HepG2 (cell line): ENCODE results near the gene TRIM27. TPM values are rescaled to one million over a fixed set of nuclear protein-coding genes. Genes with fewer than 3 reads are reported as not detected.
A peak's percentile ranks its signal among the peaks of the same experiment; 100 is the strongest.

Experiments
- CREB1 ChIP-seq, 2 experiments: fragments of 450-650 bp in 1 of 2; IDR thresholded peaks; 2 replicates each; pipeline ENCODE4 v1.6.1; 2016 to 2017; ENCODE audit warnings: control low read depth in 1 of 2, mild to moderate bottlenecking in 1 of 2, missing compliant biosample characterization in 1 of 2, missing genetic modification characterization in 1 of 2
- FOSL2 ChIP-seq: sonication (generic); formaldehyde crosslinking; IDR thresholded peaks from 2 replicates; pipeline ENCODE4 v1.4.0; 2020; ENCODE audit warnings: missing genetic modification reagents
- GATAD1 ChIP-seq: IDR thresholded peaks from 2 replicates; pipeline ENCODE4 v1.6.1; 2016; ENCODE audit warnings: missing genetic modification reagents, missing compliant biosample characterization
- HOMEZ ChIP-seq: IDR thresholded peaks from 2 replicates; pipeline ENCODE4 v1.6.1; 2016; ENCODE audit warnings: low read depth
- HOXD1 ChIP-seq: sonication (generic); formaldehyde crosslinking; IDR thresholded peaks from 2 replicates; pipeline ENCODE4 v1.5.0; 2020; ENCODE audit warnings: missing genetic modification reagents
- KDM5A ChIP-seq: fragments of 200-600 bp; sonication (generic); IDR thresholded peaks from 2 replicates; pipeline ENCODE4 v1.7.0; 2018; ENCODE audit warnings: antibody characterized with exemption, mild to moderate bottlenecking, low read length, borderline replicate concordance
- KLF11 ChIP-seq: IDR thresholded peaks from 2 replicates; pipeline ENCODE4 v1.6.1; 2016; ENCODE audit warnings: missing compliant biosample characterization
- MAFF ChIP-seq: IDR thresholded peaks from 2 replicates; pipeline ENCODE4 v1.6.1; 2011; ENCODE audit warnings: low read depth, low read length, improper control_type of control experiment
- PHB2 ChIP-seq: fragments of 450-650 bp; IDR thresholded peaks from 2 replicates; pipeline ENCODE4 v1.6.1; 2018; ENCODE audit not compliant: partially characterized antibody
- RARG ChIP-seq: sonication (generic); formaldehyde crosslinking; IDR thresholded peaks from 2 replicates; pipeline ENCODE4 v1.4.0; 2020; ENCODE audit warnings: low read depth, mild to moderate bottlenecking, missing genetic modification reagents
- RFX5 ChIP-seq: IDR thresholded peaks from 2 replicates; pipeline ENCODE4 v1.6.1; 2011; ENCODE audit warnings: low read depth, low read length, improper control_type of control experiment
- SMAD1 ChIP-seq: sonication (generic); formaldehyde crosslinking; IDR thresholded peaks from 2 replicates; pipeline ENCODE4 v1.4.0; 2020; ENCODE audit warnings: missing genetic modification reagents, low read depth, mild to moderate bottlenecking, borderline replicate concordance
- THYN1 ChIP-seq: sonication (generic); formaldehyde crosslinking; IDR thresholded peaks from 2 replicates; pipeline ENCODE4 v1.8.1; 2023; ENCODE audit warnings: low read depth, mild to moderate bottlenecking, moderate library complexity, missing genetic modification reagents, borderline replicate concordance
- WIZ ChIP-seq: sonication (generic); formaldehyde crosslinking; IDR thresholded peaks from 2 replicates; pipeline ENCODE4 v1.5.1; 2020; ENCODE audit warnings: mild to moderate bottlenecking, missing genetic modification reagents
- ZFX ChIP-seq: sonication (generic); formaldehyde crosslinking; IDR thresholded peaks from 2 replicates; pipeline ENCODE4 v1.4.0; 2020; ENCODE audit warnings: mild to moderate bottlenecking, low read depth, missing genetic modification reagents, moderate library complexity
- ZHX1 ChIP-seq: sonication (generic); formaldehyde crosslinking; IDR thresholded peaks from 2 replicates; pipeline ENCODE4 v1.8.1; 2022; ENCODE audit warnings: low read depth, mild to moderate bottlenecking, missing genetic modification reagents
- ZNF17 ChIP-seq: sonication (generic); formaldehyde crosslinking; IDR thresholded peaks from 2 replicates; pipeline ENCODE4 v1.5.0; 2020; ENCODE audit warnings: mild to moderate bottlenecking, missing genetic modification reagents
- ZNF274 ChIP-seq: sonication (generic); formaldehyde crosslinking; IDR thresholded peaks from 2 replicates; pipeline ENCODE4 v1.5.1; 2020; ENCODE audit warnings: mild to moderate bottlenecking, missing genetic modification reagents
- ZNF296 ChIP-seq: sonication (generic); formaldehyde crosslinking; conservative IDR thresholded peaks from 2 replicates; pipeline ENCODE4 v1.5.0; 2020; ENCODE audit warnings: mild to moderate bottlenecking, missing genetic modification reagents
- ZNF564 ChIP-seq: sonication (generic); formaldehyde crosslinking; IDR thresholded peaks from 2 replicates; pipeline ENCODE4 v1.8.1; 2023; ENCODE audit warnings: mild to moderate bottlenecking, missing genetic modification reagents
- ZNF609 ChIP-seq: sonication (generic); formaldehyde crosslinking; IDR thresholded peaks from 2 replicates; pipeline ENCODE4 v1.4.0; 2020; ENCODE audit warnings: mild to moderate bottlenecking, missing genetic modification reagents, borderline replicate concordance
- ZNF629 ChIP-seq: sonication (generic); formaldehyde crosslinking; conservative IDR thresholded peaks from 2 replicates; pipeline ENCODE4 v1.5.0; 2020; ENCODE audit warnings: missing genetic modification reagents
- ZNF720 ChIP-seq: sonication (generic); formaldehyde crosslinking; IDR thresholded peaks from 2 replicates; pipeline ENCODE4 v1.4.0; 2020; ENCODE audit warnings: missing genetic modification reagents
- polyA plus RNA-seq, 8 experiments: library from polyadenylated mRNA; depleted of rRNA in 3 of 8; stranded (reverse) in 7 of 8; unstranded in 1 of 8; fragments of >200 nt; fragmentation: Illumina TruSeq in 4 of 8; extraction: Trizol in 4 of 8; gene quantifications; 2 replicates each; pipeline versions ENCODE4 v1.2.1 to v1.2.3, GENCODE V29; 2011 to 2016; ENCODE audit warnings: low read depth in 4 of 8, missing spikeins in 1 of 8, mixed read lengths in 1 of 8; ENCODE audit not compliant: insufficient read depth in 1 of 8
- total RNA-seq, 5 experiments: library from RNA; depleted of rRNA; stranded (reverse); fragments of >200 nt; fragmentation: Illumina TruSeq; extraction: Trizol; gene quantifications; 2 replicates each; pipeline ENCODE4 v1.2.3, GENCODE V29; 2016; ENCODE audit warnings: low read depth in 1 of 5

TRIM27 gene
- total and polyA plus RNA-seq, 2 of the 13 experiments (the other 11 are each of a cell fraction or from before 2014, with no cell fraction given), result 88.6 to 112 TPM

GRCh38 chr6:28947831-28948270 is 24.1 kb upstream of the TRIM27 start (continued):
- TF ChIP-seq ZNF609 (CRISPR knock-in tag), result no peak; the same call in 1 of the 2 replicates
- TF ChIP-seq ZNF296 (CRISPR knock-in tag), result no peak
- TF ChIP-seq ZFX (CRISPR knock-in tag), result peak; percentile 62
- peak; percentile 96 for TF ChIP-seq FOSL2 (CRISPR knock-in tag)
- no peak for TF ChIP-seq ZNF17
- no peak for TF ChIP-seq RFX5
- TF ChIP-seq CREB1 (IDR thresholded peaks at IDR 0.05), result peak; percentile 37; the same call in 1 of the 2 replicates
- TF ChIP-seq CREB1 (CRISPR knock-in tag; IDR thresholded peaks at IDR 0.05), result peak; percentile 69; the same call in 1 of the 2 replicates
- no peak for TF ChIP-seq ZNF274
- TF ChIP-seq ZNF564 (CRISPR knock-in tag), result no peak
- TF ChIP-seq SMAD1, result no peak
- no peak for TF ChIP-seq ZHX1 (CRISPR knock-in tag)
- TF ChIP-seq MAFF, result 0 out of 2 replicates have a peak, but pooled peaks have one; percentile 4
- no peak for TF ChIP-seq THYN1 (CRISPR knock-in tag)
- TF ChIP-seq GATAD1 (CRISPR knock-in tag), result no peak
- TF ChIP-seq KDM5A, result no peak
- no peak for TF ChIP-seq ZNF720 (CRISPR knock-in tag)
- no peak for TF ChIP-seq WIZ (CRISPR knock-in tag)
- TF ChIP-seq ZNF629 (CRISPR knock-in tag), result no peak
- TF ChIP-seq RARG, result no peak
- peak; percentile 47; the same call in 1 of the 2 replicates for TF ChIP-seq HOMEZ (CRISPR knock-in tag)
- TF ChIP-seq HOXD1, result no peak
- TF ChIP-seq KLF11 (CRISPR knock-in tag), result no peak
- no peak for TF ChIP-seq PHB2
